HepG2 (cell line): ENCODE results near the gene AHNAK. TPM values are rescaled to one million over a fixed set of nuclear protein-coding genes. Genes with fewer than 3 reads are reported as not detected.

Source experiments
- ATAC-seq: fragments of 200-7000 bp; cut with Tn5 transposase; 3 replicates; pipeline ENCODE4 v1.9.1; 2020; ENCODE audit warnings: mild to moderate bottlenecking, moderate library complexity
- BruUV-seq: library from RNA; stranded (reverse); fragments of 400-500 nt; replicated peaks from 2 replicates; lab custom pipeline; 2021; lab: Mats Ljungman, UMichigan
- CTCF ChIA-PET: fragments of 300-600 bp; formaldehyde crosslinking; extraction: SDS; loops from one replicate; lab custom pipeline; 2021; ENCODE audit warnings: low total read pairs, inconsistent platforms, low intra/inter-chr PET ratio; lab: Yijun Ruan, JAX
- POLR2A ChIA-PET: fragments of 350-600 bp; sonication (Branson Sonifier 250); formaldehyde crosslinking; loops from one replicate; lab custom pipeline; 2020; ENCODE audit warnings: antibody characterized with exemption, inconsistent platforms; lab: Yijun Ruan, JAX
- DNase-seq: peaks from one replicate; pipeline ENCODE4 v3.0.0-alpha.2; 2015; ENCODE audit warnings: low spot score
- FAIRE-seq: peaks from 3 replicates; lab custom pipeline; 2011; peaks lifted over from hg19 to GRCh38; lab: Jason Lieb, UNC
- H2AFZ ChIP-seq: one replicate; pipeline ENCODE4 v1.6.1; 2011; ENCODE audit warnings: low read length, inconsistent platforms
- H3K27ac ChIP-seq: fragments of 300-600 bp; 3 replicates; pipeline ENCODE4 v1.8.0; 2011; ENCODE audit warnings: mixed run types, mild to moderate bottlenecking, mixed read lengths, low read length, inconsistent platforms; ENCODE audit not compliant: insufficient read depth; ENCODE audit errors: extremely low read length
- H3K27me3 ChIP-seq, 2 experiments: fragments of 200-600 bp in 1 of 2; 2 replicates in 1 of 2; 3 replicates in 1 of 2; pipeline versions ENCODE4 v1.6.0 to v1.8.0; 2011; ENCODE audit warnings: low read length in 2 of 2, mild to moderate bottlenecking in 2 of 2, moderate library complexity in 2 of 2, inconsistent platforms in 1 of 2; ENCODE audit not compliant: insufficient read depth in 2 of 2, control insufficient read depth in 1 of 2
- H3K36me3 ChIP-seq, 2 experiments: fragments of 200-600 bp in 1 of 2; replicated peaks in 1 of 2; 2 replicates in 1 of 2; 3 replicates in 1 of 2; pipeline versions ENCODE4 v1.5.1 to v1.8.0; 2011; ENCODE audit warnings: low read length in 2 of 2, inconsistent platforms in 1 of 2; ENCODE audit not compliant: insufficient read depth in 2 of 2, control insufficient read depth in 1 of 2
- H3K4me1 ChIP-seq: 2 replicates; pipeline ENCODE4 v1.5.1; 2012; ENCODE audit warnings: low read length, inconsistent platforms; ENCODE audit not compliant: insufficient read depth
- H3K4me2 ChIP-seq: 2 replicates; pipeline ENCODE4 v1.6.0; 2011; ENCODE audit warnings: low read depth, low read length, inconsistent platforms
- H3K4me3 ChIP-seq, 3 experiments: fragments of 200-600 bp in 1 of 3; sonication (generic), shearing (Covaris generic) in 1 of 3; replicated peaks in 1 of 3; 2 replicates each; pipeline ENCODE4 v1.5.1; 2011 to 2016; ENCODE audit warnings: low read length in 3 of 3, inconsistent platforms in 2 of 3, low read depth in 2 of 3, mild to moderate bottlenecking in 2 of 3, control low read depth in 1 of 3, mixed read lengths in 1 of 3; ENCODE audit not compliant: insufficient read depth in 1 of 3
- H3K79me2 ChIP-seq: one replicate; pipeline ENCODE4 v1.6.1; 2011; ENCODE audit warnings: low read length, inconsistent platforms; ENCODE audit not compliant: insufficient read depth
- H3K9ac ChIP-seq: 2 replicates; pipeline ENCODE4 v1.6.0; 2011; ENCODE audit warnings: mild to moderate bottlenecking, low read depth, low read length, inconsistent platforms; ENCODE audit not compliant: insufficient read depth
- H3K9me3 ChIP-seq: 2 replicates; pipeline ENCODE4 v1.5.1; 2012; ENCODE audit warnings: mild to moderate bottlenecking, low read length
- H4K20me1 ChIP-seq: 2 replicates; pipeline ENCODE4 v1.6.0; 2011; ENCODE audit warnings: inconsistent platforms, mild to moderate bottlenecking, low read length, moderate library complexity; ENCODE audit not compliant: insufficient read depth
- DMTF1 ChIP-seq: sonication (generic); formaldehyde crosslinking; IDR thresholded peaks from 2 replicates; pipeline ENCODE4 v1.4.0; 2020; ENCODE audit warnings: mild to moderate bottlenecking, missing genetic modification reagents
- NFYB ChIP-seq: sonication (generic); formaldehyde crosslinking; IDR thresholded peaks from 2 replicates; pipeline ENCODE4 v1.4.0; 2020; ENCODE audit warnings: missing genetic modification reagents
- RCOR2 ChIP-seq: IDR thresholded peaks from 2 replicates; pipeline ENCODE4 v1.6.1; 2016; ENCODE audit warnings: missing biosample characterization, missing genetic modification reagents
- YY1 ChIP-seq: IDR thresholded peaks from 2 replicates; pipeline ENCODE4 v1.6.1; 2011; ENCODE audit warnings: low read length, low read depth, moderate library complexity, mild to moderate bottlenecking; ENCODE audit not compliant: insufficient read depth, insufficient replicate concordance
- ZNF33A ChIP-seq: sonication (generic); formaldehyde crosslinking; IDR thresholded peaks from 2 replicates; pipeline ENCODE4 v1.5.1; 2020; ENCODE audit warnings: missing genetic modification reagents, mild to moderate bottlenecking, moderate library complexity, borderline replicate concordance
- WGBS: methylation state at CpG from one replicate; pipeline ENCODE4 v1.1.6; 2017; ENCODE audit warnings: low lambda C conversion rate; 5-methylcytosine and 5-hydroxymethylcytosine counted together
- in situ Hi-C: cut with HindIII; loops from 2 replicates; pipeline ENCODE4 v1.10.0; 2017; ENCODE audit warnings: low pct_unique_long_range_greater_than_20kb; ENCODE audit not compliant: extremely low pct_ligation_motif_present
- intact Hi-C: fragments of 100-400 bp; cut with micrococcal nuclease; formaldehyde crosslinking; loops from one replicate; pipeline ENCODE4 v1.10.0; 2022; ENCODE audit not compliant: unreplicated experiment
- polyA plus RNA-seq, 8 experiments: library from polyadenylated mRNA; depleted of rRNA in 3 of 8; stranded (reverse) in 7 of 8; unstranded in 1 of 8; fragments of >200 nt; fragmentation: Illumina TruSeq in 4 of 8; extraction: Trizol in 4 of 8; gene quantifications; 2 replicates each; pipeline versions ENCODE4 v1.2.1 to v1.2.3, GENCODE V29; 2011 to 2016; ENCODE audit warnings: low read depth in 4 of 8, missing spikeins in 1 of 8, mixed read lengths in 1 of 8; ENCODE audit not compliant: insufficient read depth in 1 of 8
- total RNA-seq, 5 experiments: library from RNA; depleted of rRNA; stranded (reverse); fragments of >200 nt; fragmentation: Illumina TruSeq; extraction: Trizol; gene quantifications; 2 replicates each; pipeline ENCODE4 v1.2.3, GENCODE V29; 2016; ENCODE audit warnings: low read depth in 1 of 5
- TF ChIP-seq, protein P1 (sequence below): sonication (generic); formaldehyde crosslinking; IDR thresholded peaks from 2 replicates; pipeline ENCODE4; 2020; ENCODE audit warnings: missing genetic modification reagents, mild to moderate bottlenecking, borderline replicate concordance

The AHNAK gene
- total and polyA plus RNA-seq, 2 of the 13 experiments (the other 11 are each of a cell fraction or from before 2014, with no cell fraction given) = 23.4 to 25.0 TPM

DNA sequence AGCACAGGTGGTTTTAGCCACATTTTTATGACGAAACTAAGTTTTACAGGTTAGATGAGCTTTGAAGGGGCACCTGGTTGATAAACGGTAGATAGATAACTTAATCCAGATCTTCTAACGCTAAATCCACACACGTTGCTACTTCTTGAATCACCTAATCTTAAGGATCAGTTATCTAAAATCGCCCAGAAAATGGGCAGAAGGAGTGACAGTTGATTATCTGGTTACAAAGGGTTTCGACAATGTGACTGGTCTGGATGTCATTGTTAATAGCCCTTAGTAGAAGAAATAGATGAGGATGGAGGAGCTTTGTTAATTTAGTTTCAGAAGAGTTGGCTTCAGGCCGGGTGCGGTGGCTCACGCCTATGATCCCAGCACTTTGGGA is 84.1 kb downstream of the AHNAK start:
- H3K9ac ChIP-seq = no peak overlapping the region
- peaks cover 65% of the 10 kb centered on the region for H3K4me1 ChIP-seq
- no peak for DNase-seq
- TF ChIP-seq RCOR2 (CRISPR knock-in tag) = no peak
- no peak for TF ChIP-seq NFYB
- TF ChIP-seq, protein P1, sequence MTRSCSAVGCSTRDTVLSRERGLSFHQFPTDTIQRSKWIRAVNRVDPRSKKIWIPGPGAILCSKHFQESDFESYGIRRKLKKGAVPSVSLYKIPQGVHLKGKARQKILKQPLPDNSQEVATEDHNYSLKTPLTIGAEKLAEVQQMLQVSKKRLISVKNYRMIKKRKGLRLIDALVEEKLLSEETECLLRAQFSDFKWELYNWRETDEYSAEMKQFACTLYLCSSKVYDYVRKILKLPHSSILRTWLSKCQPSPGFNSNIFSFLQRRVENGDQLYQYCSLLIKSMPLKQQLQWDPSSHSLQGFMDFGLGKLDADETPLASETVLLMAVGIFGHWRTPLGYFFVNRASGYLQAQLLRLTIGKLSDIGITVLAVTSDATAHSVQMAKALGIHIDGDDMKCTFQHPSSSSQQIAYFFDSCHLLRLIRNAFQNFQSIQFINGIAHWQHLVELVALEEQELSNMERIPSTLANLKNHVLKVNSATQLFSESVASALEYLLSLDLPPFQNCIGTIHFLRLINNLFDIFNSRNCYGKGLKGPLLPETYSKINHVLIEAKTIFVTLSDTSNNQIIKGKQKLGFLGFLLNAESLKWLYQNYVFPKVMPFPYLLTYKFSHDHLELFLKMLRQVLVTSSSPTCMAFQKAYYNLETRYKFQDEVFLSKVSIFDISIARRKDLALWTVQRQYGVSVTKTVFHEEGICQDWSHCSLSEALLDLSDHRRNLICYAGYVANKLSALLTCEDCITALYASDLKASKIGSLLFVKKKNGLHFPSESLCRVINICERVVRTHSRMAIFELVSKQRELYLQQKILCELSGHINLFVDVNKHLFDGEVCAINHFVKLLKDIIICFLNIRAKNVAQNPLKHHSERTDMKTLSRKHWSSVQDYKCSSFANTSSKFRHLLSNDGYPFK (CRISPR knock-in tag) = no peak
- TF ChIP-seq DMTF1 (CRISPR knock-in tag) = no peak
- no peak for TF ChIP-seq YY1
- no peak for TF ChIP-seq ZNF33A
- H3K79me2 ChIP-seq = no peaks in the 10 kb centered on the region
- no peak for FAIRE-seq
- H4K20me1 ChIP-seq = no peaks in the 10 kb centered on the region
- no peaks in the 10 kb centered on the region for H3K36me3 ChIP-seq
- no peak overlapping the region for H3K27ac ChIP-seq
- H3K4me2 ChIP-seq = 0 out of 2 replicates have a peak overlapping the region, but pooled peaks have one; percentile 9
- H2AFZ ChIP-seq = no peak overlapping the region
- no TSS peak for BruUV-seq
- H3K27me3 ChIP-seq = no peaks in the 10 kb centered on the region
- intact Hi-C loops (no loop called here), in situ Hi-C loops (no loop called here)
- H3K9me3 ChIP-seq = no peaks in the 10 kb centered on the region
- CTCF ChIA-PET = no interaction called here
- 58% methylated on average over 9 of the region's 9 CpGs for WGBS
- POLR2A ChIA-PET = interaction anchor here (0.9 kb wide), 2 partner anchors 52 to 85 kb away, joined by 3 read pairs; partner anchors contain the start of gene AHNAK
- H3K4me3 ChIP-seq = no peak overlapping the region
- no peak for ATAC-seq
